OCI-LY7 (cell line): ENCODE data around the gene CASQ1. TPM values are rescaled to one million over a fixed set of nuclear protein-coding genes. Genes with fewer than 3 reads are reported as not detected.

Source experiments
- BruUV-seq: library from RNA; stranded (reverse); fragments of 400-500 nt; replicated peaks from 2 replicates; lab custom pipeline; 2021; lab: Mats Ljungman, UMichigan
- CTCF ChIA-PET: fragments of 300-600 bp; sonication (Branson Sonifier 250); formaldehyde crosslinking; loops from one replicate; lab custom pipeline; 2022; ENCODE audit warnings: antibody characterized with exemption; ENCODE audit not compliant: unreplicated experiment; lab: Charles Lee
- POLR2A ChIA-PET: fragments of 300-600 bp; sonication (Branson Sonifier 250); formaldehyde crosslinking; loops from one replicate; lab custom pipeline; 2022; ENCODE audit warnings: antibody characterized with exemption; lab: Charles Lee
- DNase-seq: peaks from one replicate; pipeline ENCODE4 v3.0.0-alpha.2; 2015; ENCODE audit warnings: low spot score
- H2AFZ ChIP-seq: fragments of 200-600 bp; sonication (generic), shearing (Covaris generic); 2 replicates; pipeline ENCODE4 v1.6.1; 2014; ENCODE audit warnings: mild to moderate bottlenecking, antibody characterized with exemption, low read length, moderate library complexity
- H3K27ac ChIP-seq: fragments of 200-600 bp; sonication (generic); 2 replicates; pipeline ENCODE4 v1.5.1; 2014; ENCODE audit warnings: mixed run types, low read depth, mild to moderate bottlenecking, moderate library complexity, low read length, inconsistent platforms; ENCODE audit not compliant: poor library complexity, severe bottlenecking
- H3K36me3 ChIP-seq: fragments of 200-600 bp; sonication (generic); 2 replicates; pipeline ENCODE4 v1.6.1; 2014; ENCODE audit warnings: mild to moderate bottlenecking, antibody characterized with exemption, low read length, moderate library complexity, mixed read lengths; ENCODE audit not compliant: insufficient read depth
- H3K4me1 ChIP-seq: fragments of 200-600 bp; sonication (generic); 2 replicates; pipeline ENCODE4 v1.5.1; 2014; ENCODE audit warnings: mild to moderate bottlenecking, low read length; ENCODE audit not compliant: insufficient read depth, poor library complexity, severe bottlenecking
- H3K4me2 ChIP-seq: fragments of 200-600 bp; sonication (generic); 2 replicates; pipeline ENCODE4 v1.6.1; 2014; ENCODE audit warnings: mild to moderate bottlenecking, low read length
- H3K4me3 ChIP-seq: fragments of 200-600 bp; sonication (generic); 2 replicates; pipeline ENCODE4 v1.5.1; 2014; ENCODE audit warnings: mild to moderate bottlenecking, low read depth, low read length; ENCODE audit not compliant: poor library complexity, severe bottlenecking
- H3K79me2 ChIP-seq: fragments of 200-600 bp; sonication (generic); 2 replicates; pipeline ENCODE4 v1.6.1; 2016; ENCODE audit warnings: low read depth, mild to moderate bottlenecking, low read length, moderate library complexity, mixed read lengths; ENCODE audit not compliant: insufficient read depth
- H3K9me2 ChIP-seq: fragments of 200-600 bp; sonication (generic); 2 replicates; pipeline ENCODE4 v1.6.1; 2016; ENCODE audit warnings: mild to moderate bottlenecking, low read length, mixed read lengths; ENCODE audit not compliant: insufficient read depth
- H3K9me3 ChIP-seq: fragments of 200-600 bp; sonication (generic); 2 replicates; pipeline ENCODE4 v1.6.1; 2014; ENCODE audit warnings: mild to moderate bottlenecking, mixed run types, low read length, mixed read lengths
- H4K20me1 ChIP-seq: fragments of 200-600 bp; sonication (generic); 2 replicates; pipeline ENCODE4 v1.6.1; 2014; ENCODE audit warnings: mild to moderate bottlenecking, antibody characterized with exemption, low read length, moderate library complexity, mixed read lengths; ENCODE audit not compliant: insufficient read depth
- EZH2phosphoT487 ChIP-seq: fragments of 200-600 bp; sonication (generic); IDR thresholded peaks from 2 replicates; pipeline ENCODE4 v1.6.1; 2018; ENCODE audit warnings: low read depth, borderline replicate concordance, mild to moderate bottlenecking, mixed run types, antibody characterized with exemption, low read length, moderate library complexity, mixed read lengths
- intact Hi-C: fragments of 100-400 bp; cut with micrococcal nuclease; formaldehyde crosslinking; loops from one replicate; pipeline ENCODE4 v1.10.0; 2022; ENCODE audit not compliant: unreplicated experiment
- total RNA-seq, 2 experiments: library from RNA; depleted of rRNA in 1 of 2; stranded (reverse); fragments of >200 nt in 1 of 2; shearing (Covaris generic) in 1 of 2; gene quantifications; 2 replicates each; pipeline ENCODE4 v1.2.3, GENCODE V29; 2014 to 2022
- TF ChIP-seq, protein P1 (sequence below): fragments of 200-600 bp; sonication (generic); conservative IDR thresholded peaks from 2 replicates; pipeline ENCODE4 v1.5.1; 2014; ENCODE audit warnings: mild to moderate bottlenecking, antibody characterized with exemption, low read length, moderate library complexity, mixed read lengths

CASQ1 gene
- total RNA-seq, 2 experiments from 2014 or later: not detected

- H3K36me3 ChIP-seq: no peaks in the 10 kb centered on the region
- TF ChIP-seq EZH2phosphoT487: no peak
- TF ChIP-seq, protein P1, sequence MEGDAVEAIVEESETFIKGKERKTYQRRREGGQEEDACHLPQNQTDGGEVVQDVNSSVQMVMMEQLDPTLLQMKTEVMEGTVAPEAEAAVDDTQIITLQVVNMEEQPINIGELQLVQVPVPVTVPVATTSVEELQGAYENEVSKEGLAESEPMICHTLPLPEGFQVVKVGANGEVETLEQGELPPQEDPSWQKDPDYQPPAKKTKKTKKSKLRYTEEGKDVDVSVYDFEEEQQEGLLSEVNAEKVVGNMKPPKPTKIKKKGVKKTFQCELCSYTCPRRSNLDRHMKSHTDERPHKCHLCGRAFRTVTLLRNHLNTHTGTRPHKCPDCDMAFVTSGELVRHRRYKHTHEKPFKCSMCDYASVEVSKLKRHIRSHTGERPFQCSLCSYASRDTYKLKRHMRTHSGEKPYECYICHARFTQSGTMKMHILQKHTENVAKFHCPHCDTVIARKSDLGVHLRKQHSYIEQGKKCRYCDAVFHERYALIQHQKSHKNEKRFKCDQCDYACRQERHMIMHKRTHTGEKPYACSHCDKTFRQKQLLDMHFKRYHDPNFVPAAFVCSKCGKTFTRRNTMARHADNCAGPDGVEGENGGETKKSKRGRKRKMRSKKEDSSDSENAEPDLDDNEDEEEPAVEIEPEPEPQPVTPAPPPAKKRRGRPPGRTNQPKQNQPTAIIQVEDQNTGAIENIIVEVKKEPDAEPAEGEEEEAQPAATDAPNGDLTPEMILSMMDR: no peak
- H3K79me2 ChIP-seq: no peaks in the 10 kb centered on the region
- no peak overlapping the region for H3K4me3 ChIP-seq
- intact Hi-C loops: no loop called here
- H3K9me2 ChIP-seq: no peaks in the 10 kb centered on the region
- H4K20me1 ChIP-seq: no peaks in the 10 kb centered on the region
- H2AFZ ChIP-seq: no peak overlapping the region
- no peak overlapping the region for H3K4me2 ChIP-seq
- ChIA-PET CTCF (no interaction called here), POLR2A (no interaction called here)
- no peak for DNase-seq
- peaks cover 6% of the 10 kb centered on the region for H3K4me1 ChIP-seq
- no TSS peak for BruUV-seq
- no peak overlapping the region for H3K27ac ChIP-seq
- H3K9me3 ChIP-seq: no peaks in the 10 kb centered on the region
These were observed 45.5 kb upstream of the CASQ1 start for GRCh38 chr1:160144921-160145320.

- Histone ChIP-seq H3K9me3 (no peaks in the 10 kb centered on the region), H2AFZ (no peak overlapping the region), H3K27ac (no peak overlapping the region), H3K9me2 (no peaks in the 10 kb centered on the region), H3K79me2 (no peaks in the 10 kb centered on the region), H3K4me3 (no peak overlapping the region), H3K4me2 (no peak overlapping the region), H4K20me1 (no peaks in the 10 kb centered on the region), H3K36me3 (no peaks in the 10 kb centered on the region), H3K4me1 (peaks cover 2% of the 10 kb centered on the region)
- BruUV-seq: no TSS peak
- no peak for TF ChIP-seq EZH2phosphoT487
- TF ChIP-seq, protein P1: no peak
- ChIA-PET POLR2A (no interaction called here), CTCF (no interaction called here)
- DNase-seq: no peak
- intact Hi-C loops: no loop called here
These were observed 44.3 kb upstream of the CASQ1 start for GRCh38 chr1:160146107-160146506.

GRCh38 chr1:160148121-160148520 lies 42.3 kb upstream of the CASQ1 start:
- no peak for DNase-seq
- H3K4me1 ChIP-seq: no peaks in the 10 kb centered on the region
- no peak overlapping the region for H3K27ac ChIP-seq
- H3K4me3 ChIP-seq: no peak overlapping the region
- H4K20me1 ChIP-seq: no peaks in the 10 kb centered on the region
- no peak overlapping the region for H2AFZ ChIP-seq
- H3K36me3 ChIP-seq: no peaks in the 10 kb centered on the region
- H3K79me2 ChIP-seq: no peaks in the 10 kb centered on the region
- no peaks in the 10 kb centered on the region for H3K9me2 ChIP-seq
- intact Hi-C loops: no loop called here
- ChIA-PET POLR2A (no interaction called here), CTCF (no interaction called here)
- TF ChIP-seq, protein P1: no peak
- no peak for TF ChIP-seq EZH2phosphoT487
- BruUV-seq: no TSS peak
- H3K9me3 ChIP-seq: no peaks in the 10 kb centered on the region
- H3K4me2 ChIP-seq: no peak overlapping the region
